Nephron progenitor cell (in vitro differentiated cells): ENCODE data around the gene CCR9.

ENCODE experiments used
- DNase-seq: peaks from one replicate; pipeline ENCODE4 v3.0.0; 2021
- H3K27ac Mint-ChIP-seq: 2 replicates; pipeline ENCODE4 v1.8.0; 2021; ENCODE audit warnings: mild to moderate bottlenecking, moderate library complexity, mixed read lengths
- H3K27me3 Mint-ChIP-seq: 2 replicates; pipeline ENCODE4 v1.8.0; 2021; ENCODE audit warnings: mild to moderate bottlenecking, low read depth, mixed read lengths; ENCODE audit not compliant: poor library complexity
- H3K36me3 Mint-ChIP-seq: 2 replicates; pipeline ENCODE4 v1.8.0; 2021; ENCODE audit warnings: low read depth, mixed read lengths
- H3K4me1 Mint-ChIP-seq: 2 replicates; pipeline ENCODE4 v1.8.0; 2021; ENCODE audit warnings: mixed read lengths
- H3K4me3 Mint-ChIP-seq: 2 replicates; pipeline ENCODE4 v1.8.0; 2021; ENCODE audit warnings: mild to moderate bottlenecking, moderate library complexity, mixed read lengths
- H3K9me3 Mint-ChIP-seq: 2 replicates; pipeline ENCODE4 v1.8.0; 2021; ENCODE audit warnings: mild to moderate bottlenecking, moderate library complexity, mixed read lengths
- TF ChIP-seq, protein P1 (sequence below): fragments of 200-600 bp; sonication (generic); IDR thresholded peaks from 2 replicates; pipeline ENCODE4 v1.5.0; 2021; ENCODE audit warnings: antibody characterized with exemption

The CCR9 gene

DNA sequence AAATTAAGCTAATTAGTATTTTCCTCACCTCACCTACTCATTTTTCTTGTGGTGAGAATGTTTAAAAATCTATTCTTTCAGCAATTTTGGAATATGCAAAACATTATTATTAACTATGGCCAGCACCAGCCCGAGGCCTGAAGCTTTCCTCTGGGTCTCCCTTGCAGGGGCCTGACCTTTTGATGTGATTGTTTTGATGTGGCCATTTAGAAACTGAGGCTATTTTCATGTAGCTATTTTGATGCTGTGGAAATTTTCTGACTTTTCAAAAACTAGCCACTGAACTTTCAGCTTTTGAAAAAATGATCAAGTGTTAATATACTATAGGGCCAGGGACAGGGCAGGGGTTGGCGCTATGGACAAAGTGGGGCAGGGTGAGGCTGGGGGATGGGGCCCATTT lies 8.2 kb upstream of the CCR9 start:
- DNase-seq: no peak
- Mint-ChIP-seq H3K27ac (no peak overlapping the region), H3K9me3 (peaks cover 4% of the 10 kb centered on the region), H3K36me3 (no peaks in the 10 kb centered on the region), H3K4me3 (no peak overlapping the region), H3K4me1 (peaks cover 10% of the 10 kb centered on the region), H3K27me3 (peaks cover 9% of the 10 kb centered on the region)
- TF ChIP-seq, protein P1, sequence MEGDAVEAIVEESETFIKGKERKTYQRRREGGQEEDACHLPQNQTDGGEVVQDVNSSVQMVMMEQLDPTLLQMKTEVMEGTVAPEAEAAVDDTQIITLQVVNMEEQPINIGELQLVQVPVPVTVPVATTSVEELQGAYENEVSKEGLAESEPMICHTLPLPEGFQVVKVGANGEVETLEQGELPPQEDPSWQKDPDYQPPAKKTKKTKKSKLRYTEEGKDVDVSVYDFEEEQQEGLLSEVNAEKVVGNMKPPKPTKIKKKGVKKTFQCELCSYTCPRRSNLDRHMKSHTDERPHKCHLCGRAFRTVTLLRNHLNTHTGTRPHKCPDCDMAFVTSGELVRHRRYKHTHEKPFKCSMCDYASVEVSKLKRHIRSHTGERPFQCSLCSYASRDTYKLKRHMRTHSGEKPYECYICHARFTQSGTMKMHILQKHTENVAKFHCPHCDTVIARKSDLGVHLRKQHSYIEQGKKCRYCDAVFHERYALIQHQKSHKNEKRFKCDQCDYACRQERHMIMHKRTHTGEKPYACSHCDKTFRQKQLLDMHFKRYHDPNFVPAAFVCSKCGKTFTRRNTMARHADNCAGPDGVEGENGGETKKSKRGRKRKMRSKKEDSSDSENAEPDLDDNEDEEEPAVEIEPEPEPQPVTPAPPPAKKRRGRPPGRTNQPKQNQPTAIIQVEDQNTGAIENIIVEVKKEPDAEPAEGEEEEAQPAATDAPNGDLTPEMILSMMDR: no peak

DNA sequence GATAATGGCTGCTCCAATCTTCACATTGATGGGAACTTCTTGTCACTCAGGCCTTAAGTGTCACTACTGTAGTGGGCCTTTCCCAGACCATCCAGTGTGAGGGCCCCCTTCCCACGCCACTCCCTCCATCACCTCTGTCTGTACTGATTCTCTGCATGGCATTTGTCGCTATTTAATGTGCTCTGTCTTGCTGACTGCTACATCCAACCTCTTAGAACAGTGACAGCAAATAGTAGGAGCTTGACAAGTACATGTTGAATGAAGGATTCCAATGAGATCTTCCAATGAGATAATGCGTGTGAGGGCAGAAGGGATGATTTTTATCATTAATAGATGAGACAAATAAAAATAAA lies 5.6 kb upstream of the CCR9 start:
- Mint-ChIP-seq H3K27ac (no peak overlapping the region), H3K4me3 (no peak overlapping the region), H3K27me3 (peaks cover 5% of the 10 kb centered on the region), H3K9me3 (no peaks in the 10 kb centered on the region), H3K36me3 (no peaks in the 10 kb centered on the region), H3K4me1 (peaks cover 10% of the 10 kb centered on the region)
- TF ChIP-seq, protein P1: no peak
- DNase-seq: no peak

DNA sequence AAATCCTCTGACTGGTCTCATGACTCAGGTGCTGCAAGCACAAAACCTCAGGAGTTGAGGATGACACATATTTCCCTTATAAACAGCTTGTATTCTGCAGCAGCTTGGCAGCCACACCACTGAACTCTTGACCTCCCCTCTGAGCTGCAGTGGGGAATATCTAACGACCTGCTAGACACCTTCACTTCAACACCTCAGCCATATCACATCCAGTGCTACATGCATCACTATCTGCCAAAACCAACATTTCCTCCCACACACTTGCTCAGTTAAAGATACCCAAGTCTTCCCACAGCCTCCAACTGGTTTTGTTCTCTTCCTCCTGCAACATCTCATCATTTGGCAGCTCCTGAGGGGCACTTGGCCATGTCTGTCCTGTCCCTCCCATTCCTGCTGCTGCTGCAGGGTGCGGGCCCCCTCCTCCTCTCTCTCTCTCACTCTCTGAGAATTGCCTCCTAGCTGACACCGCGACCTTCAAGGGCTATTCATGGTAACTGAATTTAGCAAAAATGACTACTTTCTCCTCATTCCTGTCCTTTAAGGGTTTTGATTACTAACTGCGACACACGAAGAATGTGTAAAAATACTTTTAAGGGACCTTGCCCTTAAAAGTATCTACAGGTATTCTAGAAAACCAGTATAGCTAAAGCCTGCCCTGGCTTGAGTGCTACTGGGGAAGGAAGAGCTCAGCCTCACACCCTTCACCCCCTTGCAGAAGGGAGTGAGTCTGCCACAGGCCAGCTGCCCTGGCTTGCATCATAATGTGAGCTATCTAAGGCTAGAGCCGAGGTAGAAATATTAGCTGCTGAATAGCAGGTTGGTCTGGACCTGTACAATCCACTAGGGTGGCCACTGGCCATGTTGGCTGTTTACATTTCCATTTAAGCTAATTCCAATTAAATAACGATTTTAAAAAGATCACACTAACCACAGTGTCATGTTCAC lies 5.0 kb upstream of the CCR9 start:
- TF ChIP-seq, protein P1: no peak
- Mint-ChIP-seq H3K4me1 (peaks cover 10% of the 10 kb centered on the region), H3K4me3 (no peak overlapping the region), H3K9me3 (no peaks in the 10 kb centered on the region), H3K27ac (peak overlapping the region; percentile 2), H3K36me3 (no peaks in the 10 kb centered on the region), H3K27me3 (peaks cover 5% of the 10 kb centered on the region)
- DNase-seq: no peak

DNA sequence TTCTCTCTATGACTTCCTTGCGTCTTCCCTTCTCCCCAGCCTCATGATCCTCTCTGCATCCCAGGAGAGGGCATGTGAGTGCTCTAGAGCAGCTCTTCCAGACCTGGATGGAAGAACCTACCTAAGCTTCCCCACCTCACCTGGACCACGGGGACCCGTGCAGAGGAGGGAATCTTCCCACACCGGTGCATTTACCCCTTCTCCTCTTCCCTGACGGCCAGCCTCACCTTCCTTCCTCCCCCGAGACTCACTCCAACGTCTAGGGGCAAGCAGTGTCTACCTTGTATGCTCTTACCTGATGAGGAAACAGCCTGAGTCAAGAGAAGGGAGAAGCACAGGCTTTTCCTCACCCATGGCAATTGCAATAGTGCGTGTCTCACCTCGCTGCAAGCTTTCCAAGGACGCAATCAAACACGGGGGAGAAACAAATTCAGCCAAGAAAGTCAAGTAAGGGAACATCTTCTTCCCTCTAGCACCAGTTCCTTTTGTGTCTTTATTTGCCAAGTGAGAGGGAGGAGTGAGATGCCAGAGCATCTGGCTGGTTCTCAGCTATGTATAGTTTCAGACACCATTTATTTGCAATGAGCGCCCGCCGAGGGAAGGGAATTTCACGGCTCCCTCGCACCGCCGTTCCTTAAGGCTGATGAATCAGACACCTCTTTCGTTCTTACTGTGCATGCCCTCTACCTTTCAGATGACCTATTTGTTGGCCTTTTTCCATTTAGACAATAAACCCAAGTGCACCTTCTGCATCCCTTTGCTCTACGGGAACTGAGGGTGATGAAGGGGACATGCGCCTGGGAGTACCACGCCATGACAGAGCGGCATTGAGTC lies 1.8 kb upstream of the CCR9 start:
- H3K27ac Mint-ChIP-seq: no peak overlapping the region
- no peak overlapping the region for H3K4me3 Mint-ChIP-seq
- no peaks in the 10 kb centered on the region for H3K9me3 Mint-ChIP-seq
- no peak for DNase-seq
- peaks cover 10% of the 10 kb centered on the region for H3K4me1 Mint-ChIP-seq
- peaks cover 5% of the 10 kb centered on the region for H3K27me3 Mint-ChIP-seq
- no peaks in the 10 kb centered on the region for H3K36me3 Mint-ChIP-seq
- TF ChIP-seq, protein P1: no peak

DNA sequence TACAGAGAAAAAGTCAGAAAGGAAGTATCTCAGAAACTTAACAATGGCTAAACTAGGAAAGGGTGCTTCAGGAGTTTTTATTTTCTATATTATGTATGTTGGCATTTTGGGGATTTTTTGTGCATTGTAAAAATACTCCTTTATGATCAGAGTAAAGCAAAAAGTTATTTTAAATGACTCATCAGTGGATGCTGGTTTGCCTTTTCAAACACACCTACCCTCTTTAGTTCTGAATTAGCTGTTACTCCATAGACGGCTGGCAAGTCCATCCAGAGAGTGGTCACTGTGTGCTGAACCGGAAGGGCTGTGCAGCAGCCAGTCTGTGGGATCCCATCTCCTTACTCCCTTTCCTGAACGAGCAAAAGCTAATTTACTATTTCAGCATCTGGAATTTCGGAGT lies 942 bp downstream of the CCR9 start:
- H3K9me3 Mint-ChIP-seq: no peaks in the 10 kb centered on the region
- H3K27ac Mint-ChIP-seq: no peak overlapping the region
- H3K4me1 Mint-ChIP-seq: no peaks in the 10 kb centered on the region
- H3K4me3 Mint-ChIP-seq: no peak overlapping the region
- H3K36me3 Mint-ChIP-seq: no peaks in the 10 kb centered on the region
- TF ChIP-seq, protein P1: no peak
- DNase-seq: no peak
- peaks cover 3% of the 10 kb centered on the region for H3K27me3 Mint-ChIP-seq
